ENCODE results near the gene FOXP1. TPM values are rescaled to one million over a fixed set of nuclear protein-coding genes. Genes with fewer than 3 reads are reported as not detected.

The FOXP1 gene
- polyA plus RNA-seq, 1 donor (not counting 4 experiments of a cell fraction or from before 2014, with no cell fraction given) = 14.6 TPM

DNA sequence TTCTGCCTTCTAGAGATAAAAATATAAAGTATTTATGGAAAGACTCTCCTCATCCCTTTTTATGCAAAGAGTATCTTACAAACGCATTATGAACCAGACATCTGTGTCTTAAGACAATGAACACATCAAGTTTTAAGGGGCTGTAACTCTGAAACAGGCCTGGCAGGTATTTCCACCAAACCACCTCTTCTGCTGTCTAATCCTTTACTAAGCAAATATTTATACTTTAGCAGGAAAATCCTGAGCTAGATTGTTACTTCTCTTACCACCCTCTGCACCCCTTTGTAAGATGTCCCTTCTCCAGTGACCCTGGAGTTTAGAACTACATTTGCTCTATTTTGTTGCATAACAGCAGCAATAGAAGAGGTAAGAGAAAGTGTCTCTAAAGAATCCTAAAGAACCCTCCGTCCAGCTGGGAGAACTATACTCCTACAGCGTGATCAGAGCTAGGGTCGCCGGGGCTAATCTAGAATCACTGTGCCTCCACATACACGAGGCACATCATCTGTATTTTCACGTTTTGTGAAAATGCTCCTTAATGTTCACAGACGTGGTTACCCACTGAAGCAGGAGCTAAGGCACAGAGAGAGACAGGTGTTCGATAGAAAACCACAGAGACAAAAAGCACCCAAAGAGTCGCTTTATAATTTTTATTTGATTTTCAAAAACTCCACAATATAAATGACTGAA, 129.6 kb downstream of the FOXP1 start:
- Histone ChIP-seq H3K4me1 (ENCODE audit: control insufficient read depth, extremely low read depth, insufficient read depth, low read length) (no peaks in the 10 kb centered on the region), H3K79me2 (ENCODE audit: control insufficient read depth, insufficient read depth, low read length) (no peaks in the 10 kb centered on the region), H2AFZ (ENCODE audit: control insufficient read depth, low read length) (no peak overlapping the region), H3K27me3 (ENCODE audit: control insufficient read depth, extremely low read depth, insufficient read depth, low read length) (no peaks in the 10 kb centered on the region), H3K9me3 (ENCODE audit: control insufficient read depth, low read depth, low read length) (no peaks in the 10 kb centered on the region), H3K9me1 (ENCODE audit: control insufficient read depth, extremely low read depth, insufficient read depth, low read length) (no peaks in the 10 kb centered on the region), H3K4me2 (ENCODE audit: control insufficient read depth, extremely low read depth, insufficient read depth, low read depth, low read length) (no peak overlapping the region), H3K36me3 (ENCODE audit: control insufficient read depth in 2 of 2, extremely low read depth in 1 of 2, insufficient read depth in 2 of 2, low read length in 2 of 2) (no peaks in the 10 kb centered on the region), H3K4me3 (ENCODE audit: control insufficient read depth in 2 of 3, extremely low read depth in 1 of 3, insufficient read depth in 2 of 3, low read depth in 1 of 3, low read length in 3 of 3) (no peak overlapping the region), H4K20me1 (ENCODE audit: control insufficient read depth, extremely low read depth, insufficient read depth, low read length) (no peaks in the 10 kb centered on the region), H3K27ac (ENCODE audit: control insufficient read depth, insufficient read depth, low read length) (no peak overlapping the region), H3K9ac (ENCODE audit: control insufficient read depth, extremely low read depth, insufficient read depth, low read length) (no peak overlapping the region)
- no peak for TF ChIP-seq EZH2 (IDR thresholded peaks at IDR 0.05; ENCODE audit: low read length)
- TF ChIP-seq, protein P1, sequence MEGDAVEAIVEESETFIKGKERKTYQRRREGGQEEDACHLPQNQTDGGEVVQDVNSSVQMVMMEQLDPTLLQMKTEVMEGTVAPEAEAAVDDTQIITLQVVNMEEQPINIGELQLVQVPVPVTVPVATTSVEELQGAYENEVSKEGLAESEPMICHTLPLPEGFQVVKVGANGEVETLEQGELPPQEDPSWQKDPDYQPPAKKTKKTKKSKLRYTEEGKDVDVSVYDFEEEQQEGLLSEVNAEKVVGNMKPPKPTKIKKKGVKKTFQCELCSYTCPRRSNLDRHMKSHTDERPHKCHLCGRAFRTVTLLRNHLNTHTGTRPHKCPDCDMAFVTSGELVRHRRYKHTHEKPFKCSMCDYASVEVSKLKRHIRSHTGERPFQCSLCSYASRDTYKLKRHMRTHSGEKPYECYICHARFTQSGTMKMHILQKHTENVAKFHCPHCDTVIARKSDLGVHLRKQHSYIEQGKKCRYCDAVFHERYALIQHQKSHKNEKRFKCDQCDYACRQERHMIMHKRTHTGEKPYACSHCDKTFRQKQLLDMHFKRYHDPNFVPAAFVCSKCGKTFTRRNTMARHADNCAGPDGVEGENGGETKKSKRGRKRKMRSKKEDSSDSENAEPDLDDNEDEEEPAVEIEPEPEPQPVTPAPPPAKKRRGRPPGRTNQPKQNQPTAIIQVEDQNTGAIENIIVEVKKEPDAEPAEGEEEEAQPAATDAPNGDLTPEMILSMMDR (optimal IDR thresholded peaks at IDR 0.05 in 1 of 3, IDR thresholded peaks at IDR 0.05 in 1 of 3, conservative IDR thresholded peaks at IDR 0.05 in 1 of 3; ENCODE audit: extremely low read depth in 1 of 3, insufficient read depth in 2 of 3, low read length in 3 of 3) = no peak
- FAIRE-seq = no peak
- DNase-seq (ENCODE audit: low read depth, low spot score) = no peak
- dilution Hi-C loops (cut with MboI; ENCODE audit: extremely low pct_ligation_motif_present, low sequenced_read_pairs) = no loop called here

DNA sequence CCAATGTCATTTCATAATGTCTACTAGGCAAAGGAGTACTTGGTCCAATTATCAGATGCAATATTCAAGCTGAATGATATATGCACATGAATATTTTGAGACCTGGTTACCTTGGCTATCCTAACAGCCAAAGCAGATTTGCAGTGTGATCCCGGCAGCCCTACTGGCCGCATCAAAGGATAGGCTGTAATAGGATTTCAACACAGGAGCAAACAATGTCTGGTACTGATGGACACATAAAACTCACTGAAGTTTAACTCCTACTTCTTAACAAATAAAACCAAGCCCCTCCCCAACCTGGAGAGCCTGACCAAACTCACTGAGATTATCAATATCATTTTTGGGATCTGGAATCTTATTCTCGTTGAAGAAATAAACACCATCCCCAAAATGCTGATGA, 130.2 kb downstream of the FOXP1 start:
- no peaks in the 10 kb centered on the region for H3K27me3 ChIP-seq (ENCODE audit: control insufficient read depth, extremely low read depth, insufficient read depth, low read length)
- no peak overlapping the region for H3K4me3 ChIP-seq (ENCODE audit: control insufficient read depth in 2 of 3, extremely low read depth in 1 of 3, insufficient read depth in 2 of 3, low read depth in 1 of 3, low read length in 3 of 3)
- FAIRE-seq (no peak), DNase-seq (ENCODE audit: low read depth, low spot score) (no peak)
- TF ChIP-seq, protein P1 (optimal IDR thresholded peaks at IDR 0.05 in 1 of 3, IDR thresholded peaks at IDR 0.05 in 1 of 3, conservative IDR thresholded peaks at IDR 0.05 in 1 of 3; ENCODE audit: extremely low read depth in 1 of 3, insufficient read depth in 2 of 3, low read length in 3 of 3) = no peak
- no peak for TF ChIP-seq EZH2 (IDR thresholded peaks at IDR 0.05; ENCODE audit: low read length)
- no peaks in the 10 kb centered on the region for H3K9me1 ChIP-seq (ENCODE audit: control insufficient read depth, extremely low read depth, insufficient read depth, low read length)
- H2AFZ ChIP-seq (ENCODE audit: control insufficient read depth, low read length) = no peak overlapping the region
- no peaks in the 10 kb centered on the region for H4K20me1 ChIP-seq (ENCODE audit: control insufficient read depth, extremely low read depth, insufficient read depth, low read length)
- H3K9me3 ChIP-seq (ENCODE audit: control insufficient read depth, low read depth, low read length) = no peaks in the 10 kb centered on the region
- H3K79me2 ChIP-seq (ENCODE audit: control insufficient read depth, insufficient read depth, low read length) = no peaks in the 10 kb centered on the region
- no peak overlapping the region for H3K9ac ChIP-seq (ENCODE audit: control insufficient read depth, extremely low read depth, insufficient read depth, low read length)
- H3K27ac ChIP-seq (ENCODE audit: control insufficient read depth, insufficient read depth, low read length) = no peak overlapping the region
- no peaks in the 10 kb centered on the region for H3K36me3 ChIP-seq (ENCODE audit: control insufficient read depth in 2 of 2, extremely low read depth in 1 of 2, insufficient read depth in 2 of 2, low read length in 2 of 2)
- no peak overlapping the region for H3K4me2 ChIP-seq (ENCODE audit: control insufficient read depth, extremely low read depth, insufficient read depth, low read depth, low read length)
- peaks cover 6% of the 10 kb centered on the region for H3K4me1 ChIP-seq (ENCODE audit: control insufficient read depth, extremely low read depth, insufficient read depth, low read length)
- dilution Hi-C loops (cut with MboI; ENCODE audit: extremely low pct_ligation_motif_present, low sequenced_read_pairs) = no loop called here

Measured in keratinocyte (primary cell).